Liver (tissue), 9 donors: ENCODE data around the gene PTPN14. TPM values are rescaled to one million over a fixed set of nuclear protein-coding genes. Genes with fewer than 3 reads are reported as not detected.

Source experiments
- DNase-seq: peaks from one replicate; pipeline ENCODE4 v3.0.0-alpha.2; 2017; ENCODE audit warnings: low spot score
- H3K27ac ChIP-seq, 2 donors: one replicate each; pipeline ENCODE4 v1.7.0; 2013; ENCODE audit warnings: inconsistent platforms in 2 of 2, low read length in 2 of 2, control low read depth in 1 of 2, low read depth in 1 of 2, mild to moderate bottlenecking in 1 of 2
- H3K27me3 ChIP-seq, 4 donors: one replicate each; pipeline versions ENCODE4 v1.6.1 to v1.7.0; 2013; ENCODE audit warnings: low read length in 3 of 4, inconsistent platforms in 1 of 4, mild to moderate bottlenecking in 1 of 4, moderate library complexity in 1 of 4; ENCODE audit not compliant: control insufficient read depth in 4 of 4, insufficient read depth in 4 of 4
- H3K36me3 ChIP-seq, 4 donors: one replicate each; pipeline versions ENCODE4 v1.6.1 to v1.7.0; 2013; ENCODE audit warnings: low read length in 3 of 4, mild to moderate bottlenecking in 3 of 4, low read depth in 1 of 4, moderate library complexity in 1 of 4; ENCODE audit not compliant: control insufficient read depth in 4 of 4, insufficient read depth in 3 of 4
- H3K4me1 ChIP-seq, 4 donors: one replicate each; pipeline versions ENCODE4 v1.6.1 to v1.7.0; 2013; ENCODE audit warnings: low read length in 3 of 4, mild to moderate bottlenecking in 3 of 4, moderate library complexity in 1 of 4; ENCODE audit not compliant: control insufficient read depth in 4 of 4, insufficient read depth in 4 of 4
- H3K4me3 ChIP-seq, 3 donors: one replicate each; pipeline versions ENCODE4 v1.6.1 to v1.7.0; 2013; ENCODE audit warnings: low read length in 3 of 3, control low read depth in 1 of 3, low read depth in 1 of 3, mild to moderate bottlenecking in 1 of 3
- H3K9ac ChIP-seq, 2 donors: one replicate each; pipeline ENCODE4 v1.7.0; 2013; ENCODE audit warnings: low read length in 2 of 2, mild to moderate bottlenecking in 2 of 2, moderate library complexity in 2 of 2, control low read depth in 1 of 2, low read depth in 1 of 2
- H3K9me3 ChIP-seq, 4 donors: one replicate each; pipeline versions ENCODE4 v1.6.1 to v1.7.0; 2013; ENCODE audit warnings: low read length in 3 of 4; ENCODE audit not compliant: control insufficient read depth in 4 of 4
- EGR1 ChIP-seq, 2 donors: IDR thresholded peaks; 2 replicates each; pipeline ENCODE4 v1.6.1; 2016 to 2018; ENCODE audit warnings: antibody characterized with exemption in 2 of 2, low read depth in 2 of 2
- FOXA1 ChIP-seq: IDR thresholded peaks from 2 replicates; pipeline ENCODE4 v1.6.1; 2016; ENCODE audit warnings: antibody characterized with exemption
- FOXA2 ChIP-seq: IDR thresholded peaks from 2 replicates; pipeline ENCODE4 v1.6.1; 2016; ENCODE audit warnings: antibody characterized with exemption
- GABPA ChIP-seq, 2 donors: IDR thresholded peaks in 1 of 2; conservative IDR thresholded peaks in 1 of 2; 2 replicates each; pipeline ENCODE4 v1.6.1; 2016; ENCODE audit warnings: antibody characterized with exemption in 2 of 2, mild to moderate bottlenecking in 1 of 2, moderate library complexity in 1 of 2
- HNF4A ChIP-seq, 2 donors: conservative IDR thresholded peaks; 2 replicates each; pipeline ENCODE4 v1.6.1; 2016; ENCODE audit warnings: antibody characterized with exemption in 2 of 2, mild to moderate bottlenecking in 2 of 2
- HNF4G ChIP-seq: IDR thresholded peaks from 2 replicates; pipeline ENCODE4 v1.6.1; 2016; ENCODE audit warnings: antibody characterized with exemption
- JUND ChIP-seq, 2 donors: IDR thresholded peaks; 2 replicates each; pipeline ENCODE4 v1.6.1; 2016; ENCODE audit warnings: antibody characterized with exemption in 2 of 2
- NR2F2 ChIP-seq: IDR thresholded peaks from 2 replicates; pipeline ENCODE4 v1.6.1; 2016; ENCODE audit warnings: antibody characterized with exemption
- RAD21 ChIP-seq, 2 donors: IDR thresholded peaks; 2 replicates each; pipeline ENCODE4 v1.6.1; 2016; ENCODE audit warnings: antibody characterized with exemption in 2 of 2, mild to moderate bottlenecking in 2 of 2
- RXRA ChIP-seq, 2 donors: IDR thresholded peaks; 2 replicates each; pipeline ENCODE4 v1.6.1; 2017 to 2018; ENCODE audit warnings: antibody characterized with exemption in 2 of 2, mild to moderate bottlenecking in 1 of 2
- SP1 ChIP-seq: IDR thresholded peaks from 2 replicates; pipeline ENCODE4 v1.6.1; 2018; ENCODE audit warnings: antibody characterized with exemption, mild to moderate bottlenecking
- TAF1 ChIP-seq: conservative IDR thresholded peaks from 2 replicates; pipeline ENCODE4 v1.6.1; 2016; ENCODE audit warnings: antibody characterized with exemption, mild to moderate bottlenecking
- WGBS: extraction: QIAGEN DNeasy Blood & Tissue Kit; methylation state at CpG from one replicate; pipeline ENCODE4 v1.1.7; 2013; 5-methylcytosine and 5-hydroxymethylcytosine counted together
- polyA plus RNA-seq, 2 donors: library from polyadenylated mRNA; stranded (reverse) in 1 of 2; unstranded in 1 of 2; fragments of 200-250 nt in 1 of 2; fragments of >200 nt in 1 of 2; fragmentation: Nextera tagmentation in 1 of 2; extraction: Ambion mirVana in 1 of 2; gene quantifications; one replicate each; pipeline versions ENCODE4 v1.2.1 to v1.2.3, GENCODE V29; 2013 to 2015
- total RNA-seq, 2 donors: library from RNA; depleted of rRNA; stranded (reverse); fragments of >200 nt; gene quantifications; one replicate each; pipeline ENCODE4 v1.2.3, GENCODE V29; 2014
- TF ChIP-seq, protein P1 (sequence below): IDR thresholded peaks from 2 replicates; pipeline ENCODE4 v1.6.1; 2016; ENCODE audit warnings: antibody characterized with exemption, mild to moderate bottlenecking
- TF ChIP-seq, protein P2 (sequence below): IDR thresholded peaks from 2 replicates; pipeline ENCODE4 v1.6.1; 2016; ENCODE audit warnings: antibody characterized with exemption
- TF ChIP-seq, protein P3 (sequence below): IDR thresholded peaks from 2 replicates; pipeline ENCODE4 v1.6.1; 2016; ENCODE audit warnings: antibody characterized with exemption
- TF ChIP-seq, protein P4 (sequence below): IDR thresholded peaks from 2 replicates; pipeline ENCODE4 v1.6.1; 2016; ENCODE audit warnings: antibody characterized with exemption
- TF ChIP-seq, protein P5 (sequence below): fragments of 150-350 bp; IDR thresholded peaks from 2 replicates; pipeline ENCODE4 v1.5.1; 2017; ENCODE audit warnings: improper control_type of control experiment, low read depth, low read length; ENCODE audit not compliant: missing input control
- donor health status: healthy.
- donor health status: healthy.
- donor health status: healthy.
- donor health status: healthy.
- donor health status: healthy.

The PTPN14 gene
- total and polyA plus RNA-seq, 4 donors, result 0.54 to 3.2 (median 1.5) TPM

DNA sequence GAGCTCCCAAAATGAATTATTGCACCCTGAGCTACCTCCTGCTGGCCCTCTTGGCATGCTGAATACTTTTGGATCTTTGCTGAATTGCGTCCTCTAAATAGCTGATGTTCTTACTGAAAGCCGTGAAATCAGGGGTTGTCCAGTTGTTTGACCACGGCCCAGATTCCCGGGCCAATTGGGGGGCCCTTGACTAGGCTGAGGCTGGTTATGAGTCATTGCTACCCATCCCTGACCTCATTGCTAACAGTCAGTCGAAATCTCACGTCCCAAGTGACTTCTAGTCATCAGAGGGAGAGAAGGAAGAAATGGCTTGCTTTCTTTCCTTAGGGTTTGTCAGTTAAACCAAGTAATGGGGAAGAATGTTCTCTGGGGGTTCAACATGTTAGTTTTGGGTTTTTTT lies 233.0 kb downstream of the PTPN14 start:
- DNase-seq, result no peak
- H3K9me3 ChIP-seq, result no peaks in the 10 kb centered on the region
- no peak overlapping the region for H3K27ac ChIP-seq
- TF ChIP-seq HNF4G, result no peak
- TF ChIP-seq TAF1, result no peak
- no peak for TF ChIP-seq EGR1 (IDR thresholded peaks at IDR 0.05; ENCODE audit: low read depth in 2 of 2)
- TF ChIP-seq, protein P1, sequence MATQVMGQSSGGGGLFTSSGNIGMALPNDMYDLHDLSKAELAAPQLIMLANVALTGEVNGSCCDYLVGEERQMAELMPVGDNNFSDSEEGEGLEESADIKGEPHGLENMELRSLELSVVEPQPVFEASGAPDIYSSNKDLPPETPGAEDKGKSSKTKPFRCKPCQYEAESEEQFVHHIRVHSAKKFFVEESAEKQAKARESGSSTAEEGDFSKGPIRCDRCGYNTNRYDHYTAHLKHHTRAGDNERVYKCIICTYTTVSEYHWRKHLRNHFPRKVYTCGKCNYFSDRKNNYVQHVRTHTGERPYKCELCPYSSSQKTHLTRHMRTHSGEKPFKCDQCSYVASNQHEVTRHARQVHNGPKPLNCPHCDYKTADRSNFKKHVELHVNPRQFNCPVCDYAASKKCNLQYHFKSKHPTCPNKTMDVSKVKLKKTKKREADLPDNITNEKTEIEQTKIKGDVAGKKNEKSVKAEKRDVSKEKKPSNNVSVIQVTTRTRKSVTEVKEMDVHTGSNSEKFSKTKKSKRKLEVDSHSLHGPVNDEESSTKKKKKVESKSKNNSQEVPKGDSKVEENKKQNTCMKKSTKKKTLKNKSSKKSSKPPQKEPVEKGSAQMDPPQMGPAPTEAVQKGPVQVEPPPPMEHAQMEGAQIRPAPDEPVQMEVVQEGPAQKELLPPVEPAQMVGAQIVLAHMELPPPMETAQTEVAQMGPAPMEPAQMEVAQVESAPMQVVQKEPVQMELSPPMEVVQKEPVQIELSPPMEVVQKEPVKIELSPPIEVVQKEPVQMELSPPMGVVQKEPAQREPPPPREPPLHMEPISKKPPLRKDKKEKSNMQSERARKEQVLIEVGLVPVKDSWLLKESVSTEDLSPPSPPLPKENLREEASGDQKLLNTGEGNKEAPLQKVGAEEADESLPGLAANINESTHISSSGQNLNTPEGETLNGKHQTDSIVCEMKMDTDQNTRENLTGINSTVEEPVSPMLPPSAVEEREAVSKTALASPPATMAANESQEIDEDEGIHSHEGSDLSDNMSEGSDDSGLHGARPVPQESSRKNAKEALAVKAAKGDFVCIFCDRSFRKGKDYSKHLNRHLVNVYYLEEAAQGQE, result no peak
- TF ChIP-seq, protein P2, sequence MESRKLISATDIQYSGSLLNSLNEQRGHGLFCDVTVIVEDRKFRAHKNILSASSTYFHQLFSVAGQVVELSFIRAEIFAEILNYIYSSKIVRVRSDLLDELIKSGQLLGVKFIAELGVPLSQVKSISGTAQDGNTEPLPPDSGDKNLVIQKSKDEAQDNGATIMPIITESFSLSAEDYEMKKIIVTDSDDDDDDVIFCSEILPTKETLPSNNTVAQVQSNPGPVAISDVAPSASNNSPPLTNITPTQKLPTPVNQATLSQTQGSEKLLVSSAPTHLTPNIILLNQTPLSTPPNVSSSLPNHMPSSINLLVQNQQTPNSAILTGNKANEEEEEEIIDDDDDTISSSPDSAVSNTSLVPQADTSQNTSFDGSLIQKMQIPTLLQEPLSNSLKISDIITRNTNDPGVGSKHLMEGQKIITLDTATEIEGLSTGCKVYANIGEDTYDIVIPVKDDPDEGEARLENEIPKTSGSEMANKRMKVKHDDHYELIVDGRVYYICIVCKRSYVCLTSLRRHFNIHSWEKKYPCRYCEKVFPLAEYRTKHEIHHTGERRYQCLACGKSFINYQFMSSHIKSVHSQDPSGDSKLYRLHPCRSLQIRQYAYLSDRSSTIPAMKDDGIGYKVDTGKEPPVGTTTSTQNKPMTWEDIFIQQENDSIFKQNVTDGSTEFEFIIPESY, result no peak
- TF ChIP-seq, protein P3, sequence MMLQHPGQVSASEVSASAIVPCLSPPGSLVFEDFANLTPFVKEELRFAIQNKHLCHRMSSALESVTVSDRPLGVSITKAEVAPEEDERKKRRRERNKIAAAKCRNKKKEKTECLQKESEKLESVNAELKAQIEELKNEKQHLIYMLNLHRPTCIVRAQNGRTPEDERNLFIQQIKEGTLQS, result no peak
- no peak for TF ChIP-seq RAD21 (IDR thresholded peaks at IDR 0.05)
- no peak for TF ChIP-seq NR2F2
- no peak for TF ChIP-seq FOXA2
- no peak for TF ChIP-seq FOXA1
- no peak for TF ChIP-seq JUND (IDR thresholded peaks at IDR 0.05)
- TF ChIP-seq, protein P4, sequence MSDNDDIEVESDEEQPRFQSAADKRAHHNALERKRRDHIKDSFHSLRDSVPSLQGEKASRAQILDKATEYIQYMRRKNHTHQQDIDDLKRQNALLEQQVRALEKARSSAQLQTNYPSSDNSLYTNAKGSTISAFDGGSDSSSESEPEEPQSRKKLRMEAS, result no peak
- peaks cover 0 to 26% (median 1%) of the 10 kb centered on the region in 4 donors for H3K4me1 ChIP-seq
- no peak overlapping the region for H3K9ac ChIP-seq
- H3K27me3 ChIP-seq, result no peaks in the 10 kb centered on the region
- peaks cover 0 to 3% (median 1%) of the 10 kb centered on the region in 4 donors for H3K36me3 ChIP-seq
- no peak overlapping the region for H3K4me3 ChIP-seq
- 69% methylated on average over 6 of the region's 6 CpGs for WGBS

DNA sequence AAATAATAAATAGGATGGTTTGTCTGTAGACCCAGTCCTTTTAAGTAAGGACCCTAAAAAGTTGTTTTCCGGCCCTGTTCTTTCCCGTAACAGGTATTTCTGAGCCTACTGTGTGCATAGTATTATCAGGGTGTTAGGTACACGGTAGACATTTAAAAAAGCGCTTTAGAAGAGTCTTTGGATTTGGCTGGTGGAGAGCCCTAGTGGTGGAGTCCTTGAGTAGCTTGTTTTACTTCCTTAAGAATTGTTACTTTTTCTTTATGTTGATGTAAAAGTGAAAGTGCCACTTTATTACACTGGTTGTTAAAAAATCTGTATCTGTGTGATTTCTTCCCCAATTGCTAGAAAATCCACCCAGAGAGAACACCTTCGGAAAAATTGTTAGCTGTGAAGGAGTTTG lies 233.7 kb downstream of the PTPN14 start:
- H3K36me3 ChIP-seq, result peaks cover 0 to 3% (median 1%) of the 10 kb centered on the region in 4 donors
- no peak for TF ChIP-seq GABPA (IDR thresholded peaks at IDR 0.05 in 1 of 2, conservative IDR thresholded peaks at IDR 0.05 in 1 of 2)
- TF ChIP-seq, protein P5, sequence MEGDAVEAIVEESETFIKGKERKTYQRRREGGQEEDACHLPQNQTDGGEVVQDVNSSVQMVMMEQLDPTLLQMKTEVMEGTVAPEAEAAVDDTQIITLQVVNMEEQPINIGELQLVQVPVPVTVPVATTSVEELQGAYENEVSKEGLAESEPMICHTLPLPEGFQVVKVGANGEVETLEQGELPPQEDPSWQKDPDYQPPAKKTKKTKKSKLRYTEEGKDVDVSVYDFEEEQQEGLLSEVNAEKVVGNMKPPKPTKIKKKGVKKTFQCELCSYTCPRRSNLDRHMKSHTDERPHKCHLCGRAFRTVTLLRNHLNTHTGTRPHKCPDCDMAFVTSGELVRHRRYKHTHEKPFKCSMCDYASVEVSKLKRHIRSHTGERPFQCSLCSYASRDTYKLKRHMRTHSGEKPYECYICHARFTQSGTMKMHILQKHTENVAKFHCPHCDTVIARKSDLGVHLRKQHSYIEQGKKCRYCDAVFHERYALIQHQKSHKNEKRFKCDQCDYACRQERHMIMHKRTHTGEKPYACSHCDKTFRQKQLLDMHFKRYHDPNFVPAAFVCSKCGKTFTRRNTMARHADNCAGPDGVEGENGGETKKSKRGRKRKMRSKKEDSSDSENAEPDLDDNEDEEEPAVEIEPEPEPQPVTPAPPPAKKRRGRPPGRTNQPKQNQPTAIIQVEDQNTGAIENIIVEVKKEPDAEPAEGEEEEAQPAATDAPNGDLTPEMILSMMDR, result no peak
- no peak for TF ChIP-seq FOXA1
- no peak for TF ChIP-seq HNF4G
- TF ChIP-seq RXRA (IDR thresholded peaks at IDR 0.05), result no peak
- TF ChIP-seq RAD21 (IDR thresholded peaks at IDR 0.05), result no peak
- TF ChIP-seq, protein P3, result no peak
- no peak for TF ChIP-seq SP1
- TF ChIP-seq, protein P1, result no peak
- TF ChIP-seq, protein P4, result no peak
- TF ChIP-seq TAF1, result no peak
- TF ChIP-seq JUND (IDR thresholded peaks at IDR 0.05), result no peak
- TF ChIP-seq, protein P2, result no peak
- no peak for TF ChIP-seq EGR1 (IDR thresholded peaks at IDR 0.05; ENCODE audit: low read depth in 2 of 2)
- no peak for TF ChIP-seq HNF4A (conservative IDR thresholded peaks at IDR 0.05)

More for the DNA sequence above, 233.7 kb downstream of the PTPN14 start:
- Histone ChIP-seq H3K4me1 (peaks cover 0 to 33% (median 5%) of the 10 kb centered on the region in 4 donors), H3K27ac (no peak overlapping the region), H3K9me3 (no peaks in the 10 kb centered on the region), H3K9ac (no peak overlapping the region), H3K27me3 (no peaks in the 10 kb centered on the region), H3K4me3 (no peak overlapping the region)
- no peak for DNase-seq
- 96% methylated on average over 5 of the region's 5 CpGs for WGBS
